Measurements from ENCODE around the gene TAF7.
"Not testable (repeated sequence)": the region's sequence is repeated elsewhere in the genome, so short reads cannot be mapped to it uniquely, and the experiment has no call there.

- TF ChIP-seq CTCF, POLR2A (IDR thresholded peaks at IDR 0.05): not testable (repeated sequence)
Measured at GRCh38 chr5:141332571-141332970, 12.0 kb upstream of the TAF7 start.
